ENCODE data around the gene SLC6A8.

The SLC6A8 gene

GRCh38 chrX:153709726-153710674 lies 22.3 kb downstream of the SLC6A8 start:
- H3K4me3 ChIP-seq = no peak overlapping the region
- TF ChIP-seq Cebpa-rat (IDR thresholded peaks at IDR 0.05) = no peak
- H4K20me1 ChIP-seq = peaks cover 22 to 98% (median 73%) of the 10 kb centered on the region in 11 experiments; a peak in 21 of 22 replicates
- H3K4me2 ChIP-seq = 0 out of 22 replicates have a peak overlapping the region, but pooled peaks of 1 of the 11 experiments have one; percentile 60
- peak overlapping the region in 2 of 11 experiments; percentile 0 to 8; a peak in 2 of 22 replicates for H3K9ac ChIP-seq
- peaks cover 73 to 99% (median 94%) of the 10 kb centered on the region in 11 experiments for H3K27me3 ChIP-seq
- H3K27ac ChIP-seq = no peak overlapping the region
- no peaks in the 10 kb centered on the region for H3K9me3 ChIP-seq (replicated peaks in 1 of 11)
- H3K4me1 ChIP-seq = peaks cover 0 to 69% (median 24%) of the 10 kb centered on the region in 10 experiments; a peak in 15 of 20 replicates
- H3K36me3 ChIP-seq = peaks cover 16 to 88% (median 61%) of the 10 kb centered on the region in 11 experiments

- H3K4me1 ChIP-seq = peaks cover 13 to 82% (median 34%) of the 10 kb centered on the region in 10 experiments
- no peaks in the 10 kb centered on the region for H3K9me3 ChIP-seq (replicated peaks in 1 of 11)
- peaks cover 0 to 98% (median 69%) of the 10 kb centered on the region in 11 experiments; a peak in 20 of 22 replicates for H4K20me1 ChIP-seq
- TF ChIP-seq Cebpa-rat (IDR thresholded peaks at IDR 0.05) = no peak
- H3K9ac ChIP-seq = no peak overlapping the region
- H3K27ac ChIP-seq = 0 out of 22 replicates have a peak overlapping the region, but pooled peaks of 1 of the 11 experiments have one; percentile 4
- peaks cover 68 to 99% (median 94%) of the 10 kb centered on the region in 11 experiments for H3K27me3 ChIP-seq
- H3K4me2 ChIP-seq = peak overlapping the region in 5 of 11 experiments; percentile 8 to 64 (median 54); a peak in 7 of 22 replicates
- H3K36me3 ChIP-seq = peaks cover 26 to 99% (median 87%) of the 10 kb centered on the region in 11 experiments
- H3K4me3 ChIP-seq = no peak overlapping the region
Observed at GRCh38 chrX:153714256-153714655, 26.5 kb downstream of the SLC6A8 start.

GRCh38 chrX:153717445-153717844 lies 29.7 kb downstream of the SLC6A8 start:
- peak overlapping the region in 9 of 11 experiments; percentile 4 to 63 (median 35); a peak in 11 of 22 replicates for H3K27ac ChIP-seq
- peak overlapping the region; percentile 21 to 66 (median 52); a peak in 21 of 22 replicates for H3K4me2 ChIP-seq
- no peak overlapping the region for H3K4me3 ChIP-seq
- peak overlapping the region in 5 of 11 experiments; percentile 13 to 46 (median 30); a peak in 7 of 22 replicates for H3K9ac ChIP-seq
- H3K27me3 ChIP-seq = peaks cover 74 to 98% (median 91%) of the 10 kb centered on the region in 11 experiments
- peaks cover 21 to 92% (median 39%) of the 10 kb centered on the region in 10 experiments for H3K4me1 ChIP-seq
- H4K20me1 ChIP-seq = peaks cover 1 to 98% (median 83%) of the 10 kb centered on the region in 11 experiments; a peak in 21 of 22 replicates
- no peak for TF ChIP-seq Cebpa-rat (IDR thresholded peaks at IDR 0.05)
- H3K9me3 ChIP-seq (replicated peaks in 1 of 11) = 0 out of 22 replicates have a peak, but pooled peaks cover 0 to 1% (median 0%) of the 10 kb centered on the region in 11 experiments
- H3K36me3 ChIP-seq = peaks cover 34 to 99% (median 81%) of the 10 kb centered on the region in 11 experiments

- no peak overlapping the region for H3K27ac ChIP-seq
- no peak overlapping the region for H3K4me3 ChIP-seq
- peaks cover 24 to 78% (median 35%) of the 10 kb centered on the region in 10 experiments for H3K4me1 ChIP-seq
- no peak overlapping the region for H3K9ac ChIP-seq
- H3K4me2 ChIP-seq = 0 out of 22 replicates have a peak overlapping the region, but pooled peaks of 3 of the 11 experiments have one; percentile 9 to 20 (median 10)
- peaks cover 0 to 19% (median 14%) of the 10 kb centered on the region in 11 experiments; a peak in 18 of 22 replicates for H3K9me3 ChIP-seq (replicated peaks in 1 of 11)
- peaks cover 34 to 85% (median 69%) of the 10 kb centered on the region in 11 experiments for H3K36me3 ChIP-seq
- TF ChIP-seq Cebpa-rat (IDR thresholded peaks at IDR 0.05) = no peak
- peaks cover 3 to 97% (median 84%) of the 10 kb centered on the region in 11 experiments; a peak in 21 of 22 replicates for H4K20me1 ChIP-seq
- H3K27me3 ChIP-seq = peaks cover 66 to 92% (median 81%) of the 10 kb centered on the region in 11 experiments
Observed at GRCh38 chrX:153719238-153719637, 31.5 kb downstream of the SLC6A8 start.

- peaks cover 0 to 22% (median 16%) of the 10 kb centered on the region in 11 experiments; a peak in 18 of 22 replicates for H3K9me3 ChIP-seq (replicated peaks in 1 of 11)
Observed at GRCh38 chrX:153719701-153720100, 32.0 kb downstream of the SLC6A8 start.

GRCh38 chrX:153722704-153723350 lies 35.1 kb downstream of the SLC6A8 start:
- Histone ChIP-seq H3K9me3 (replicated peaks in 1 of 11) (peaks cover 12 to 53% (median 40%) of the 10 kb centered on the region in 11 experiments; a peak in 21 of 22 replicates), H3K9ac (peak overlapping the region; percentile 80 to 93 (median 89)), H3K27me3 (peaks cover 39 to 69% (median 53%) of the 10 kb centered on the region in 11 experiments), H3K4me3 (peak overlapping the region; percentile 65 to 79 (median 76)), H3K4me2 (peak overlapping the region; percentile 75 to 91 (median 86)), H4K20me1 (peaks cover 3 to 69% (median 58%) of the 10 kb centered on the region in 11 experiments; a peak in 20 of 22 replicates), H3K4me1 (peaks cover 43 to 60% (median 48%) of the 10 kb centered on the region in 10 experiments), H3K36me3 (peaks cover 17 to 49% (median 40%) of the 10 kb centered on the region in 11 experiments), H3K27ac (peak overlapping the region; percentile 60 to 98 (median 90))
- no peak for TF ChIP-seq Cebpa-rat (IDR thresholded peaks at IDR 0.05)

More at GRCh38 chrX:153719701-153720100, 32.0 kb downstream of the SLC6A8 start:
- Histone ChIP-seq H3K4me2 (0 out of 22 replicates have a peak overlapping the region, but pooled peaks of 3 of the 11 experiments have one; percentile 9 to 20 (median 10)), H3K36me3 (peaks cover 31 to 80% (median 65%) of the 10 kb centered on the region in 11 experiments), H3K27ac (no peak overlapping the region), H3K4me3 (no peak overlapping the region), H3K27me3 (peaks cover 65 to 88% (median 76%) of the 10 kb centered on the region in 11 experiments), H3K9ac (0 out of 22 replicates have a peak overlapping the region, but pooled peaks of 1 of the 11 experiments have one; percentile 28), H3K4me1 (peaks cover 24 to 73% (median 35%) of the 10 kb centered on the region in 10 experiments), H4K20me1 (peaks cover 3 to 92% (median 83%) of the 10 kb centered on the region in 11 experiments; a peak in 21 of 22 replicates)
- TF ChIP-seq Cebpa-rat (IDR thresholded peaks at IDR 0.05) = no peak

GRCh38 chrX:153723351-153724251 lies 35.9 kb downstream of the SLC6A8 start:
- Histone ChIP-seq H3K4me3 (peak overlapping the region; percentile 65 to 79 (median 76)), H3K36me3 (peaks cover 17 to 42% (median 32%) of the 10 kb centered on the region in 11 experiments), H3K4me1 (peaks cover 45 to 60% (median 48%) of the 10 kb centered on the region in 10 experiments), H3K27ac (peak overlapping the region; percentile 60 to 98 (median 90)), H3K4me2 (peak overlapping the region; percentile 75 to 91 (median 86)), H3K9ac (peak overlapping the region; percentile 80 to 93 (median 89)), H4K20me1 (peaks cover 3 to 69% (median 53%) of the 10 kb centered on the region in 11 experiments; a peak in 20 of 22 replicates), H3K9me3 (replicated peaks in 1 of 11) (peaks cover 12 to 58% (median 41%) of the 10 kb centered on the region in 11 experiments; a peak in 21 of 22 replicates), H3K27me3 (peaks cover 31 to 66% (median 46%) of the 10 kb centered on the region in 11 experiments)
- TF ChIP-seq Cebpa-rat (IDR thresholded peaks at IDR 0.05) = no peak

Measured in BLaER1 treated with 17β-estradiol and CSF1 and Interleukin-3, amounts not matched to agents 10 nM and 100 nM (cell line).